Measurements from ENCODE around the gene TMEM212.
"Not testable (repeated sequence)": the region's sequence is repeated elsewhere in the genome, so short reads cannot be mapped to it uniquely, and the experiment has no call there.

The TMEM212 gene

GRCh38 chr3:171812811-171813210 is 30.3 kb upstream of the TMEM212 start:
- H3K9ac ChIP-seq (ENCODE audit: low read depth in 1 of 2, low read length in 2 of 2) = no peak overlapping the region
- H3K36me3 ChIP-seq (ENCODE audit: control insufficient read depth in 1 of 2, insufficient read depth in 2 of 2, low read length in 2 of 2) = no peaks in the 10 kb centered on the region
- H3K4me3 ChIP-seq (ENCODE audit: low read depth in 1 of 2, low read length in 2 of 2) = no peak overlapping the region
- H3K27ac ChIP-seq (ENCODE audit: low read depth, low read length) = no peak overlapping the region
- no peaks in the 10 kb centered on the region for H3K9me3 ChIP-seq (ENCODE audit: control insufficient read depth in 1 of 2, low read length in 2 of 2)
- peaks cover 12 to 16% of the 10 kb centered on the region in 2 donors for H3K4me1 ChIP-seq (ENCODE audit: control insufficient read depth in 1 of 2, insufficient read depth in 2 of 2, low read length in 2 of 2)
- H3K27me3 ChIP-seq (ENCODE audit: control insufficient read depth in 1 of 2, insufficient read depth in 2 of 2, low read length in 2 of 2) = no peaks in the 10 kb centered on the region

- Histone ChIP-seq H3K36me3 (ENCODE audit: control insufficient read depth in 1 of 2, insufficient read depth in 2 of 2, low read length in 2 of 2) (no peaks in the 10 kb centered on the region), H3K27me3 (ENCODE audit: control insufficient read depth in 1 of 2, insufficient read depth in 2 of 2, low read length in 2 of 2) (no peaks in the 10 kb centered on the region), H3K9ac (ENCODE audit: low read depth in 1 of 2, low read length in 2 of 2) (no peak overlapping the region), H3K4me3 (ENCODE audit: low read depth in 1 of 2, low read length in 2 of 2) (no peak overlapping the region), H3K27ac (ENCODE audit: low read depth, low read length) (no peak overlapping the region), H3K9me3 (ENCODE audit: control insufficient read depth in 1 of 2, low read length in 2 of 2) (no peaks in the 10 kb centered on the region), H3K4me1 (ENCODE audit: control insufficient read depth in 1 of 2, insufficient read depth in 2 of 2, low read length in 2 of 2) (peaks cover 12 to 16% of the 10 kb centered on the region in 2 donors)
Observed at GRCh38 chr3:171813278-171813896, 29.8 kb upstream of the TMEM212 start.

- no peak overlapping the region for H3K9ac ChIP-seq (ENCODE audit: low read depth in 1 of 2, low read length in 2 of 2)
- H3K9me3 ChIP-seq (ENCODE audit: control insufficient read depth in 1 of 2, low read length in 2 of 2) = no peaks in the 10 kb centered on the region
- H3K27me3 ChIP-seq (ENCODE audit: control insufficient read depth in 1 of 2, insufficient read depth in 2 of 2, low read length in 2 of 2) = no peaks in the 10 kb centered on the region
- peaks cover 12 to 16% of the 10 kb centered on the region in 2 donors for H3K4me1 ChIP-seq (ENCODE audit: control insufficient read depth in 1 of 2, insufficient read depth in 2 of 2, low read length in 2 of 2)
- H3K36me3 ChIP-seq (ENCODE audit: control insufficient read depth in 1 of 2, insufficient read depth in 2 of 2, low read length in 2 of 2) = no peaks in the 10 kb centered on the region
- no peak overlapping the region for H3K27ac ChIP-seq (ENCODE audit: low read depth, low read length)
- no peak overlapping the region for H3K4me3 ChIP-seq (ENCODE audit: low read depth in 1 of 2, low read length in 2 of 2)
Observed at GRCh38 chr3:171813897-171814460, 29.2 kb upstream of the TMEM212 start.

GRCh38 chr3:171814662-171815061 is 28.5 kb upstream of the TMEM212 start:
- H3K9me3 ChIP-seq (ENCODE audit: control insufficient read depth in 1 of 2, low read length in 2 of 2); H3K36me3 ChIP-seq (ENCODE audit: control insufficient read depth in 1 of 2, insufficient read depth in 2 of 2, low read length in 2 of 2); H3K4me3 ChIP-seq (ENCODE audit: low read depth in 1 of 2, low read length in 2 of 2); H3K9ac ChIP-seq (ENCODE audit: low read depth in 1 of 2, low read length in 2 of 2); H3K27me3 ChIP-seq (ENCODE audit: control insufficient read depth in 1 of 2, insufficient read depth in 2 of 2, low read length in 2 of 2); H3K27ac ChIP-seq (ENCODE audit: low read depth, low read length): not testable (repeated sequence)
- H3K4me1 ChIP-seq (ENCODE audit: control insufficient read depth in 1 of 2, insufficient read depth in 2 of 2, low read length in 2 of 2) = peaks cover 7 to 12% of the 10 kb centered on the region in 2 donors

- H3K9ac ChIP-seq (ENCODE audit: low read depth in 1 of 2, low read length in 2 of 2) = no peak overlapping the region
- H3K36me3 ChIP-seq (ENCODE audit: control insufficient read depth in 1 of 2, insufficient read depth in 2 of 2, low read length in 2 of 2) = no peaks in the 10 kb centered on the region
- no peak overlapping the region for H3K27ac ChIP-seq (ENCODE audit: low read depth, low read length)
- no peaks in the 10 kb centered on the region for H3K27me3 ChIP-seq (ENCODE audit: control insufficient read depth in 1 of 2, insufficient read depth in 2 of 2, low read length in 2 of 2)
- H3K9me3 ChIP-seq (ENCODE audit: control insufficient read depth in 1 of 2, low read length in 2 of 2) = no peaks in the 10 kb centered on the region
- H3K4me3 ChIP-seq (ENCODE audit: low read depth in 1 of 2, low read length in 2 of 2) = no peak overlapping the region
- H3K4me1 ChIP-seq (ENCODE audit: control insufficient read depth in 1 of 2, insufficient read depth in 2 of 2, low read length in 2 of 2) = peaks cover 0 to 6% of the 10 kb centered on the region in 2 donors
Observed at GRCh38 chr3:171815973-171816595, 27.1 kb upstream of the TMEM212 start.

GRCh38 chr3:171817074-171817800 is 25.9 kb upstream of the TMEM212 start:
- no peaks in the 10 kb centered on the region for H3K36me3 ChIP-seq (ENCODE audit: control insufficient read depth in 1 of 2, insufficient read depth in 2 of 2, low read length in 2 of 2)
- no peak overlapping the region for H3K4me3 ChIP-seq (ENCODE audit: low read depth in 1 of 2, low read length in 2 of 2)
- H3K27me3 ChIP-seq (ENCODE audit: control insufficient read depth in 1 of 2, insufficient read depth in 2 of 2, low read length in 2 of 2) = peaks cover 0 to 2% of the 10 kb centered on the region in 2 donors
- H3K4me1 ChIP-seq (ENCODE audit: control insufficient read depth in 1 of 2, insufficient read depth in 2 of 2, low read length in 2 of 2) = no peaks in the 10 kb centered on the region
- no peaks in the 10 kb centered on the region for H3K9me3 ChIP-seq (ENCODE audit: control insufficient read depth in 1 of 2, low read length in 2 of 2)
- no peak overlapping the region for H3K9ac ChIP-seq (ENCODE audit: low read depth in 1 of 2, low read length in 2 of 2)
- H3K27ac ChIP-seq (ENCODE audit: low read depth, low read length) = no peak overlapping the region

- Histone ChIP-seq H3K9ac (ENCODE audit: low read depth in 1 of 2, low read length in 2 of 2) (no peak overlapping the region), H3K9me3 (ENCODE audit: control insufficient read depth in 1 of 2, low read length in 2 of 2) (no peaks in the 10 kb centered on the region), H3K4me1 (ENCODE audit: control insufficient read depth in 1 of 2, insufficient read depth in 2 of 2, low read length in 2 of 2) (peaks cover 5 to 7% of the 10 kb centered on the region in 2 donors), H3K27ac (ENCODE audit: low read depth, low read length) (no peak overlapping the region), H3K4me3 (ENCODE audit: low read depth in 1 of 2, low read length in 2 of 2) (no peak overlapping the region), H3K27me3 (ENCODE audit: control insufficient read depth in 1 of 2, insufficient read depth in 2 of 2, low read length in 2 of 2) (peaks cover 0 to 3% of the 10 kb centered on the region in 2 donors), H3K36me3 (ENCODE audit: control insufficient read depth in 1 of 2, insufficient read depth in 2 of 2, low read length in 2 of 2) (no peaks in the 10 kb centered on the region)
Observed at GRCh38 chr3:171821044-171821443, 22.1 kb upstream of the TMEM212 start.

- H3K4me3 ChIP-seq (ENCODE audit: low read depth in 1 of 2, low read length in 2 of 2) = no peak overlapping the region
- peaks cover 0 to 3% of the 10 kb centered on the region in 2 donors for H3K27me3 ChIP-seq (ENCODE audit: control insufficient read depth in 1 of 2, insufficient read depth in 2 of 2, low read length in 2 of 2)
- no peak overlapping the region for H3K9ac ChIP-seq (ENCODE audit: low read depth in 1 of 2, low read length in 2 of 2)
- H3K27ac ChIP-seq (ENCODE audit: low read depth, low read length) = no peak overlapping the region
- H3K4me1 ChIP-seq (ENCODE audit: control insufficient read depth in 1 of 2, insufficient read depth in 2 of 2, low read length in 2 of 2) = peaks cover 5 to 7% of the 10 kb centered on the region in 2 donors
- no peaks in the 10 kb centered on the region for H3K36me3 ChIP-seq (ENCODE audit: control insufficient read depth in 1 of 2, insufficient read depth in 2 of 2, low read length in 2 of 2)
- no peaks in the 10 kb centered on the region for H3K9me3 ChIP-seq (ENCODE audit: control insufficient read depth in 1 of 2, low read length in 2 of 2)
Observed at GRCh38 chr3:171821778-171822358, 21.3 kb upstream of the TMEM212 start.

GRCh38 chr3:171822431-171823106 is 20.6 kb upstream of the TMEM212 start:
- Histone ChIP-seq H3K36me3 (ENCODE audit: control insufficient read depth in 1 of 2, insufficient read depth in 2 of 2, low read length in 2 of 2) (no peaks in the 10 kb centered on the region), H3K4me1 (ENCODE audit: control insufficient read depth in 1 of 2, insufficient read depth in 2 of 2, low read length in 2 of 2) (peaks cover 5 to 7% of the 10 kb centered on the region in 2 donors), H3K9me3 (ENCODE audit: control insufficient read depth in 1 of 2, low read length in 2 of 2) (no peaks in the 10 kb centered on the region), H3K4me3 (ENCODE audit: low read depth in 1 of 2, low read length in 2 of 2) (no peak overlapping the region), H3K27me3 (ENCODE audit: control insufficient read depth in 1 of 2, insufficient read depth in 2 of 2, low read length in 2 of 2) (peaks cover 0 to 3% of the 10 kb centered on the region in 2 donors), H3K9ac (ENCODE audit: low read depth in 1 of 2, low read length in 2 of 2) (no peak overlapping the region), H3K27ac (ENCODE audit: low read depth, low read length) (no peak overlapping the region)
